IMR-90 (cell line): ENCODE results near the gene IMPDH1.

Experiments used
- CTCF ChIP-seq: conservative IDR thresholded peaks from 2 replicates; pipeline ENCODE4 v1.5.1; 2012; ENCODE audit warnings: mild to moderate bottlenecking, low read depth, low read length, improper control_type of control experiment
- POLR2A ChIP-seq: IDR thresholded peaks from 2 replicates; pipeline ENCODE4 v1.6.1; 2012; ENCODE audit warnings: mild to moderate bottlenecking, low read depth, low read length
- RAD21 ChIP-seq: IDR thresholded peaks from 2 replicates; pipeline ENCODE4 v1.6.1; 2012; ENCODE audit warnings: low read length, improper control_type of control experiment
- RFX5 ChIP-seq: IDR thresholded peaks from 2 replicates; pipeline ENCODE4 v1.8.0; 2012; ENCODE audit warnings: low read depth, mild to moderate bottlenecking, low read length, moderate library complexity
- TF ChIP-seq, protein P1 (sequence below): fragments of 150-350 bp; IDR thresholded peaks from 2 replicates; pipeline ENCODE4 v1.6.1; 2017; ENCODE audit warnings: mild to moderate bottlenecking, antibody characterized with exemption, low read length, low read depth

DNA sequence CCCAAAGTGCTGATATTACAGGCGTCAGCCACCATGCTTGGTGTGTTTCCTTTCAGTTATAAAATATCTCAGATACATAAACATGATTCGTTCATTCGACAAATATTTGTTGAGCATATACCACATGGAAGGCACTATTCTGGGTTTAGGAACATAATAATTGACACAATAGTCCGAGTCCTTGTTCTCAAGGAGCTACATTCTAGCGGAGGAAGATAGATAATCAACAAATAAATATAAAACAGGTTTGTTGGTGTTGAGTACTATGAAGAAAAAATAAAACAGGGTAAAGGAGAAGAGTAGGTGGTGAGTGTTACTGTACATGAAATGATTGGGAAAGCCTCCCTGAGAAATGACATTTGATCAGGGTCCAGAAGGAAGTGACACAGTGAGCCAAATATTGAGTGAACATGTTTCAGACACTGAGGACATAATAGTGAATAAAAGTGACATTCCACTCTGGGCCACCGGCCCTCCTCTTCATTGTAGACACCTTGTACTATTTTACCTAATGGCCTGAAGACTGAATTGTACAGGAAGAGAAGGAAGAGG is 39.0 kb upstream of the IMPDH1 start:
- TF ChIP-seq CTCF: no peak
- TF ChIP-seq, protein P1, sequence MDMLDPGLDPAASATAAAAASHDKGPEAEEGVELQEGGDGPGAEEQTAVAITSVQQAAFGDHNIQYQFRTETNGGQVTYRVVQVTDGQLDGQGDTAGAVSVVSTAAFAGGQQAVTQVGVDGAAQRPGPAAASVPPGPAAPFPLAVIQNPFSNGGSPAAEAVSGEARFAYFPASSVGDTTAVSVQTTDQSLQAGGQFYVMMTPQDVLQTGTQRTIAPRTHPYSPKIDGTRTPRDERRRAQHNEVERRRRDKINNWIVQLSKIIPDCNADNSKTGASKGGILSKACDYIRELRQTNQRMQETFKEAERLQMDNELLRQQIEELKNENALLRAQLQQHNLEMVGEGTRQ: no peak
- no peak for TF ChIP-seq POLR2A
- TF ChIP-seq RAD21: no peak
- no peak for TF ChIP-seq RFX5
